ENCODE measurements around the gene FBXL19. TPM values are rescaled to one million over a fixed set of nuclear protein-coding genes. Genes with fewer than 3 reads are reported as not detected.

FBXL19 gene
- polyA plus RNA-seq, 6 donors from 2014 or later: 0.21 to 0.48 (median 0.27) TPM; not detected in 2

DNA sequence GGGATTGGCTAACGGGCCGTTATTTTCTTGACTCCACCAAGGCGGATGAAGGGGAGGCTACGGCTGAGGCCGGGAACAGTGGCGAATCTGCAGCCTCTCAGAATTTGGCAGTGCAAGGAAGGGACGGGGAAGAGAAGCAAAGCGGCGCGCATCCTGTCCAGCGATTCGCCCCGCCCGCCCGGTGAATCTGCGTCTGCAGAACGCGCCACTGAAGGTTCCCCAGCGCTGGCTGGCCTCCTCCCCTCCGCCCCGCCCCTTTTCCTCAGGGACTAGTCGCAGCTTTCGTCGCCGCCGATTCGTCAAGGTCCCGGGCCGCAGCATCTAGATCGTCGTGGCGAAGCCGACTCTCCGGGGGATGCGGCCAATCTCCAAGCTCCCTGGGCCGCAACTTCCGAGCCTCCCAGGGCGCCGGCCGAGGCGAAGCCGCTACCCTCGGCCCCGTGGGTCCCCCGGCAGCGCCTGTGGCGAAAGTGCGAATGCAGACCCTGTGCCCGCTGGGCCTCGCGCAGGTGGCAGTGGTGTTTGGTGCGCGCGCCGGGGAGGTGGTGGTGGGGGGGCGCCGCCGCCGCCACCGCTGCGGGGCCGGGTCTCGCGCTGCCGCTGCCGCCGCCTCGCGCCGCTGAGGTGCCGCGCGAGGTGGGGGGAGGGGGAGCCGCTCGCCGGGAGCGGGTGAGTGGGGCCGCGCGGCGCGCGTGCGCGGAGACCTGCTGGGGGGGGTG lies 34.2 kb downstream of the FBXL19 start, which contains the start of gene SETD1A:
SETD1A (plus strand) TSS at position 299 of the 719 bp plus-strand sequence. CDS start 978 bp downstream, outside the sequence.
- Mint-ChIP-seq H3K4me1 (peaks cover 20 to 36% (median 30%) of the 10 kb centered on the region in 3 donors), H3K4me3 (peak within 1 kb of the TSS; percentile 89 to 99 (median 96)), H3K27ac (peak within 1 kb of the TSS; percentile 95 to 99 (median 98)), H3K27me3 (no peaks in the 10 kb centered on the region), H3K9me3 (no peaks in the 10 kb centered on the region), H3K36me3 (peaks cover 11 to 12% of the 10 kb centered on the region in 2 donors)
- ATAC-seq (ENCODE audit: low read depth in 2 of 2) (peak; percentile 85 to 86), DNase-seq (peak; percentile 97)

GRCh38 chr16:30958175-30959079 lies 35.1 kb downstream of the FBXL19 start:
- Mint-ChIP-seq H3K9me3 (no peaks in the 10 kb centered on the region), H3K36me3 (peaks cover 17 to 21% of the 10 kb centered on the region in 2 donors)

GRCh38 chr16:30961384-30961783 lies 38.0 kb downstream of the FBXL19 start:
- ATAC-seq (ENCODE audit: low read depth in 2 of 2) (no peak), DNase-seq (no peak)
- peaks cover 20 to 35% (median 28%) of the 10 kb centered on the region in 3 donors for H3K4me1 Mint-ChIP-seq
- H3K27ac Mint-ChIP-seq: no peak overlapping the region
- peak overlapping the region in 1 of 8 donors; percentile 58 for H3K4me3 Mint-ChIP-seq
- H3K9me3 Mint-ChIP-seq: no peaks in the 10 kb centered on the region
- H3K36me3 Mint-ChIP-seq: peaks cover 18 to 41% of the 10 kb centered on the region in 2 donors
- H3K27me3 Mint-ChIP-seq: no peaks in the 10 kb centered on the region

More at GRCh38 chr16:30958175-30959079, 35.1 kb downstream of the FBXL19 start:
- DNase-seq (no peak), ATAC-seq (ENCODE audit: low read depth in 2 of 2) (peak; percentile 45 to 49)
- H3K4me1 Mint-ChIP-seq: peaks cover 20 to 34% (median 27%) of the 10 kb centered on the region in 3 donors
- H3K27me3 Mint-ChIP-seq: no peaks in the 10 kb centered on the region
- peak overlapping the region; percentile 88 to 97 (median 92) for H3K4me3 Mint-ChIP-seq
- peak overlapping the region; percentile 90 to 98 (median 95) for H3K27ac Mint-ChIP-seq

DNA sequence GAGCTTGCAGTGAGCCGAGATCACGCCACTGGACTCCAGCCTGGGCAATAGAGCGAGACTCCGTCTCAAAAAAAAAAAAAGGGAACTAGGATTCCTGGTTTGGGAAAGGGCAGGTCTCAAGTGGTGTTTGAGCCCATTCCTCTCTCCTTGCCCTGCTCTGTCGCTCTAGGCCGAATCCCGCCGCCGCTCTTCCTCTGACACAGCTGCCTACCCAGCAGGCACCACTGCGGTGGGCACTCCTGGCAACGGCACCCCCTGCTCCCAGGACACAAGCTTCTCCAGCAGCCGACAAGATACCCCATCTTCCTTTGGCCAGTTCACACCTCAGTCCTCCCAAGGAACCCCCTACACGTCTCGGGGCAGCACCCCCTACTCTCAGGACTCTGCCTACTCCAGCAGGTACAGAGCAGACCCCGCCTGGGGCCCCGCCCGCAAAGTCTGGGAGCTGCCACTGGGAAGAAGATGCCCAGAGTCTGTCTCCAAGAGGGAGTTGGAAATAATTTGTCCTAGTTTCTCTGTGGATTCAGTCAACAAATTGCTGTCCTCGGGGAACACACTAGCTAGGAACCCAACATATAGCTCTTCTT lies 40.6 kb downstream of the FBXL19 start:
- peaks cover 18 to 59% of the 10 kb centered on the region in 2 donors for H3K36me3 Mint-ChIP-seq
- H3K4me1 Mint-ChIP-seq: peaks cover 19 to 21% (median 20%) of the 10 kb centered on the region in 3 donors
- peak overlapping the region in 1 of 8 donors; percentile 64 for H3K4me3 Mint-ChIP-seq
- H3K27me3 Mint-ChIP-seq: no peaks in the 10 kb centered on the region
- no peak for ATAC-seq (ENCODE audit: low read depth in 2 of 2)
- DNase-seq: no peak
- peak overlapping the region in 1 of 6 donors; percentile 82 for H3K27ac Mint-ChIP-seq
- H3K9me3 Mint-ChIP-seq: no peaks in the 10 kb centered on the region

DNA sequence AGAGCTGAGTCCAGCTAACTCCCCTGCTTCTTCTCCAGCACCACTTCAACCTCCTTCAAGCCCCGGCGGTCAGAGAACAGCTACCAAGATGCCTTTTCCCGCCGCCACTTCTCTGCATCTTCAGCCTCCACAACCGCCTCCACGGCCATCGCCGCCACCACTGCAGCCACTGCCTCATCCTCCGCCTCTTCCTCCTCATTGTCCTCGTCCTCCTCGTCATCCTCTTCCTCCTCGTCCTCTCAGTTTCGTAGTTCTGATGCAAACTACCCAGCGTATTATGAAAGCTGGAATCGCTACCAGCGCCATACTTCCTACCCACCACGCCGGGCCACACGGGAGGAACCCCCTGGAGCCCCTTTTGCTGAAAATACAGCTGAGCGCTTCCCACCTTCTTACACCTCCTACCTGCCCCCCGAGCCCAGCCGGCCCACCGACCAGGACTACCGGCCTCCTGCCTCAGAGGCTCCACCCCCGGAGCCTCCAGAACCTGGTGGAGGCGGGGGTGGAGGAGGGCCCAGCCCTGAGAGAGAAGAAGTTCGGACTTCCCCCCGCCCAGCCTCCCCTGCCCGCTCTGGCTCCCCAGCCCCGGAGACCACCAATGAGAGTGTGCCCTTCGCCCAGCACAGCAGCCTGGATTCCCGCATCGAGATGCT lies 41.3 kb downstream of the FBXL19 start:
- Mint-ChIP-seq H3K36me3 (peaks cover 15 to 57% of the 10 kb centered on the region in 2 donors), H3K4me1 (peaks cover 12 to 14% (median 13%) of the 10 kb centered on the region in 3 donors), H3K4me3 (no peak overlapping the region), H3K27ac (peak overlapping the region in 2 of 6 donors; percentile 51 to 53), H3K9me3 (no peaks in the 10 kb centered on the region), H3K27me3 (no peaks in the 10 kb centered on the region)
- ATAC-seq (ENCODE audit: low read depth in 2 of 2) (no peak), DNase-seq (no peak)

GRCh38 chr16:30965436-30965835 lies 42.1 kb downstream of the FBXL19 start:
- peak overlapping the region in 1 of 6 donors; percentile 53 for H3K27ac Mint-ChIP-seq
- peaks cover 8 to 53% of the 10 kb centered on the region in 2 donors for H3K36me3 Mint-ChIP-seq
- H3K9me3 Mint-ChIP-seq: no peaks in the 10 kb centered on the region
- ATAC-seq (ENCODE audit: low read depth in 2 of 2) (no peak), DNase-seq (no peak)
- no peak overlapping the region for H3K4me3 Mint-ChIP-seq
- H3K4me1 Mint-ChIP-seq: peaks cover 7 to 8% (median 8%) of the 10 kb centered on the region in 3 donors
- H3K27me3 Mint-ChIP-seq: no peaks in the 10 kb centered on the region

DNA sequence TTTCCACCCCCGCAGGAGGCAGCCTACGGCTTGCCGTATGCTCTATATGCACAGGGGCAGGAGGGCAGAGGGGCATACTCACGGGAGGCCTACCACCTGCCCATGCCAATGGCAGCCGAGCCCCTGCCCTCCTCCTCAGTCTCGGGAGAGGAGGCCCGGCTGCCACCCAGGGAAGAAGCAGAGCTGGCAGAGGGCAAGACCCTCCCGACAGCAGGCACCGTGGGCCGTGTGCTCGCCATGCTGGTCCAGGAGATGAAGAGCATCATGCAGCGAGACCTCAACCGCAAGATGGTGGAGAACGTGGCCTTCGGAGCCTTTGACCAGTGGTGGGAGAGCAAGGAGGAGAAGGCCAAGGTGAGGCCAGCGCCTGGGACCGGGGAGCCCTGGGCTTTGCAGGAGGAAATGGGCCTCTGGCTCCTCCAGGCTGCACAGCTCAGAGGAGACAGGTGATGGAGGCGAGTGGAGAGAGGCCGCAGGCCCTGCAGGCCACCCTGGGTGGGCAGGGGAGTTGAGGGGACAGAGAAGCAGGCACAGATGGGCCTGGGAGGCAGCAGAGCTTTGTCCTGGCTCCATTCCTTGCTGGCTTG lies 42.8 kb downstream of the FBXL19 start:
- H3K36me3 Mint-ChIP-seq: peaks cover 15 to 57% of the 10 kb centered on the region in 2 donors
- H3K27me3 Mint-ChIP-seq: no peaks in the 10 kb centered on the region

DNA sequence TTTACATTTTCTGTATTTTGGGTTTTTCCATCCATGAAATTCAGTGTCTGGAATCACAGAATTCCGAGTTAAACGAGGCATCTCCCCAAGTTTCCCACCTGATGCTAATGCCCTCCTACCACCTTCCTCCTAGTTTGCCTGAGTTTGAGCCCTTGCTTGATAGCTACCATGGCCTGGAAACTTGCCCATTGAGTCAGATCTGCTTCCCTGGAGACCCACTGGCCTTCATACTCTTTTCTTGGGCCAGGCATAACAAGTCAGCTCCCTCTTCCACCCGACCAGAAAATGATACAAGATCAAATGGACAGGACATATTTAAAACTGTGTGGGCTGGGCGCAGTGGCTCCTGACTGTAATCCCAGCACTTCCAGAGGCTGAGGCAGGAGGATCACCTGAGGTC lies 44.4 kb downstream of the FBXL19 start:
- H3K27ac Mint-ChIP-seq: no peak overlapping the region
- no peaks in the 10 kb centered on the region for H3K9me3 Mint-ChIP-seq
- peaks cover 19 to 70% of the 10 kb centered on the region in 2 donors for H3K36me3 Mint-ChIP-seq

More for the DNA sequence above, 42.8 kb downstream of the FBXL19 start:
- Mint-ChIP-seq H3K9me3 (no peaks in the 10 kb centered on the region), H3K27ac (peak overlapping the region in 2 of 6 donors; percentile 27 to 91), H3K4me3 (no peak overlapping the region), H3K4me1 (peaks cover 7 to 14% (median 11%) of the 10 kb centered on the region in 3 donors)
- ATAC-seq (ENCODE audit: low read depth in 2 of 2): no peak
- DNase-seq: no peak

DNA sequence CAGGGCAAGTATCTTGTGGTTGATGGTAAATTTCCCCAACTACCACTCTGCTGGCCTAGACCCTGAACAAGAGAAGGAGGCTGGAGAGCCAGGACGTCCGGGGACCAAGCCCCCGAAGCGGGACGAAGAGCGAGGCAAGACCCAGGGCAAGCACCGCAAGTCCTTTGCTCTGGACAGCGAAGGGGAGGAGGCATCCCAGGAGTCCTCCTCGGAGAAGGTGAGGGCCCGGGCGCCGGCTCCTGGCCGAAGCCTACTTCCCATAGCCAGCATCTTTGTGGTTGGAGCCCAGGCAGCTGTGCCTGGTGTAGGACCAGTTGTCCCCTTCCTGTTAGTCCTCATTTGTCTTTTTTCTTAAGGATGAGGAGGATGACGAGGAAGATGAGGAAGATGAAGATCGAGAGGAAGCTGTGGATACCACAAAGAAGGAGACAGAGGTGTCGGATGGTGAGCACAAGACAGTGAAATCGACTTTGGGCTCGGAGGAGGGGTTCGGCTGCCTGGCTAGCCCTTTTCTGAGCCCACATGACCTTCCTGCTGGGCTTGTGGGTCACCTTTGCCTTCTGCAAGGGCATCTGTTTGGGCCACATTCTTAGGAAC lies 46.0 kb downstream of the FBXL19 start:
- H3K27me3 Mint-ChIP-seq: no peaks in the 10 kb centered on the region
- peaks cover 5 to 27% (median 19%) of the 10 kb centered on the region in 3 donors for H3K4me1 Mint-ChIP-seq
- H3K27ac Mint-ChIP-seq: peak overlapping the region in 2 of 6 donors; percentile 14 to 80
- H3K36me3 Mint-ChIP-seq: peaks cover 12 to 71% of the 10 kb centered on the region in 2 donors
- DNase-seq (no peak), ATAC-seq (ENCODE audit: low read depth in 2 of 2) (no peak)
- no peaks in the 10 kb centered on the region for H3K9me3 Mint-ChIP-seq
- no peak overlapping the region for H3K4me3 Mint-ChIP-seq

More for the DNA sequence above, 44.4 kb downstream of the FBXL19 start:
- no peak for ATAC-seq (ENCODE audit: low read depth in 2 of 2)
- no peak for DNase-seq
- Mint-ChIP-seq H3K4me1 (peaks cover 2 to 18% (median 13%) of the 10 kb centered on the region in 3 donors), H3K4me3 (no peak overlapping the region), H3K27me3 (no peaks in the 10 kb centered on the region)

DNA sequence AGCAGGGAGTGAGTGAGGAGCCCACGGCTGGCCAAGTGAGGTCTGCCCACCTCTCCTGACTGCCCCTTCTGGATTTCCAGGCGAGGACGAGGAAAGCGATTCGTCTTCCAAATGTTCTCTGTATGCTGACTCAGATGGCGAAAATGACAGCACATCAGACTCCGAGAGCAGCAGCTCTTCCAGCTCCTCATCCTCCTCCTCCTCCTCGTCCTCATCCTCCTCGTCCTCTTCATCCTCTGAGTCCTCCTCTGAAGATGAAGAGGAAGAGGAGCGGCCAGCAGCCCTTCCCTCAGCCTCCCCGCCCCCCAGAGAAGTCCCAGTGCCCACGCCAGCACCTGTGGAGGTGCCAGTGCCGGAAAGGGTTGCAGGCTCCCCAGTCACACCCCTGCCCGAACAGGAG lies 47.9 kb downstream of the FBXL19 start:
- Mint-ChIP-seq H3K4me3 (no peak overlapping the region), H3K36me3 (peaks cover 12 to 66% of the 10 kb centered on the region in 2 donors), H3K27me3 (no peaks in the 10 kb centered on the region), H3K27ac (peak overlapping the region in 2 of 6 donors; percentile 5 to 44), H3K4me1 (peaks cover 3 to 33% (median 22%) of the 10 kb centered on the region in 3 donors), H3K9me3 (no peaks in the 10 kb centered on the region)
- DNase-seq (no peak), ATAC-seq (ENCODE audit: low read depth in 2 of 2) (no peak)

DNA sequence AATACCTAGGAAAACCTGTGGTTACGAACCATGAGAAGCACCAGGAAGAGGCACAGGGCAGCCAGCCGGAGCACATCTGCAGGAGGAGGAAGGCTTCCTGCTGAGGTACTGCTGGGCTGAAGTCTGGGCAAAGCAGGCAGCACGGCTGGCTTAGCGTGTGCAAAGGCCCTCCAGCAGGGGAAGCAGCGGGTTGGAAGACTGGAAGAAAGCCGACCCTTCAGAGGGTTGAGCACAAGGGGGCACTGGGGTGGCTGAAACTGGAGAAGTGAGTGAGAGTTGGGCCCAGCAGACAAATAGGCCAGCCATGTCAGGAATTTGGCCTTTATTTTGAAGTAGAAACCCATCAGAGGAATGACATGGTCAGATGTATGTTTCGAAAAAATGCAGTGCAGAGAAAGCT lies 49.5 kb downstream of the FBXL19 start:
- no peak for DNase-seq
- ATAC-seq (ENCODE audit: low read depth in 2 of 2): no peak
- Mint-ChIP-seq H3K4me3 (no peak overlapping the region), H3K27ac (peak overlapping the region in 1 of 6 donors; percentile 9), H3K9me3 (no peaks in the 10 kb centered on the region), H3K36me3 (peaks cover 12 to 55% of the 10 kb centered on the region in 2 donors), H3K4me1 (peaks cover 3 to 26% (median 26%) of the 10 kb centered on the region in 3 donors), H3K27me3 (no peaks in the 10 kb centered on the region)

- Mint-ChIP-seq H3K9me3 (no peaks in the 10 kb centered on the region), H3K4me3 (no peak overlapping the region), H3K27ac (peak overlapping the region in 1 of 6 donors; percentile 65), H3K4me1 (peaks cover 3 to 26% (median 25%) of the 10 kb centered on the region in 3 donors), H3K36me3 (peaks cover 12 to 52% of the 10 kb centered on the region in 2 donors), H3K27me3 (no peaks in the 10 kb centered on the region)
- ATAC-seq (ENCODE audit: low read depth in 2 of 2) (no peak), DNase-seq (no peak)
Observed at GRCh38 chr16:30974348-30974747, 51.0 kb downstream of the FBXL19 start.
